HG03095 (cell line): ENCODE data around the gene COMMD6.

Experiments used
- ATAC-seq: cut with Tn5 transposase; IDR thresholded peaks from one replicate; pipeline ENCODE4 v1.9.1; 2021; ENCODE audit warnings: moderate library complexity; ENCODE audit not compliant: unreplicated experiment

Gene COMMD6

DNA sequence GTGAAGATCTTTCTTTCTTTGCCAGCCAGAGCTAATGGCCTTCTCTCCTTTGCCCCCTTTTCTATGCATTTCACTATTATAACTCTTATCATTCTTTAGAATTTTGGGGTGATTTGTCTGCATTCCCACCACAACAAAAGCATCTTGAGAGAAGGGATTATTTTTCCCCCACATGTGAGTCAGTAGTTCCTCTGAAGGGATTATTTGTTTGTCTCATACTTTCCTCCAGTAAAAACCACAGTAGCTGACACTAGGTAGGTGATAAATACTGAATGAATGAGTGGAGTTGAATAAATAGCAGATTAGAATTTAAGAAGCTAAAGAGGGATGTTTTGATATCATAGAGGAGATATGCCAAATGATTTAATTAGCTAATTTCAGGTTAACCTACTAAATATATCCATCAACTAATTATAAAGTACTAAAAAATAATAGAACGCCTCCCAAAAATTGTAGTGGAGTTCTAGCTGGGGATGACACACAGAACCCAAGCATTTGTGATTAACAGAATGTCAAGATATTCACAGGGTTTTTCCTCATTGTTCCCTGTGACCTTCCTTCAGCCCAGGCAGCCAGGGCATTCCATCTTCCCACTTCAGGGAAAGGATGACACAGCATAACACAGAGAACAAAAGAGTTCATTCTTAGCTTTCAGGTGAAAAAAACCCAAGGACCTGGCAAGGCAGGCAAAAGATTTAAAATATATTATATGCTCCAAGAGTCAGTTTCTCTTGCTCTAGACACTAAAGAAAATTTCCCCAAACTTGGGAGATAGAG lies 52.2 kb downstream of the COMMD6 start:
- ATAC-seq: no peak

DNA sequence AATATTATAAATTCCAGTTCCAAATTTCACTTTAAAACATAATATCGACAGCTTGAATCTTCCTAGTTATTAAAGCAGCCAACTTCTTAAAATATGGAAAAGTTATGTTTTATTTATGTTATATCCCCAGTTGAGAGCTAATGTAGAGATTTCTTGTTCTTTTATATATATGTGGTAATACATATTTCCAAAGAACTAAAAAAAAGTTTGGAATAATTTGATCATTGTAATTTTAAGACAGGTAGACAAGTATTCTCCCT lies 54.9 kb downstream of the COMMD6 start:
- no peak for ATAC-seq

DNA sequence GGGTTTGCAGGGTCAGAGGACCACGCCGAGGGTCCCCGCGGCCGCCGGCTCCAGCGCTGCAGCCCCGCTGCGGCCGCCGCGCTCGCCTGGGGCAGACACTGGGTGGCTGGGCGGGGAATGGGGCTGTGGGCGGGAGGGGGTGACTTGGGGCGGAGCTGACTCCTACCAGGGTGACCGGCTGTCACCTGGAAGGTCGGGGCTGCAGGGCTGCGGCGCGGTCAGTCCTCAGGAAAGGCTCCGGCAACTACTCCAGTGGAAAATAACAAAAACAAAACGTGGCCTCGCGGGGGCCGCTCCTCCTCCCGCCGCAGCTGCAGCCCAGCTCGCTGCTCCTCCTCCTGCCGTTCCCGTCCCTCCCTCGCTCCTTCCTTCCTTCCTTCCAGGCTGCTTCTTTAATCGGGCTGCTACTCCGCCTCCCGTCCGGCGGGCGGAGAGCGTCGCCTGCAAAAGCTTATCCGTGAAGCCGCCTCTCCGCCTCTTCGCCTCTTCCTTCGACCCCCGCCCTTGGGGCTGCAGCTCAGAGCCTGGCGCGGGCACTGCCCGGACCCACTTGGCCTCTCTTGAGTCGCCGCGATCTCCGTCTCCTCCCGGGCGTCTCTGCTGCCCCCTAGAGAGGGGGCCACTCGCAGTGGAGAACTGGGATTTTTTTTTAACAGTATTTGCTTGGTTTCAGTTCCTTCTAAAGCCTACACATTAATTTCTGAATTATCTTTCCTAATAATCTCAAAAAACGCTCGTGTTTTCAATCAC lies 55.4 kb downstream of the COMMD6 start, which contains the start of gene TBC1D4:
Gene TBC1D4, minus strand, starts transcription at position 100 of the 750 bp plus-strand sequence. CDS start 402 bp downstream, outside the sequence.
- peak; percentile 78 for ATAC-seq

DNA sequence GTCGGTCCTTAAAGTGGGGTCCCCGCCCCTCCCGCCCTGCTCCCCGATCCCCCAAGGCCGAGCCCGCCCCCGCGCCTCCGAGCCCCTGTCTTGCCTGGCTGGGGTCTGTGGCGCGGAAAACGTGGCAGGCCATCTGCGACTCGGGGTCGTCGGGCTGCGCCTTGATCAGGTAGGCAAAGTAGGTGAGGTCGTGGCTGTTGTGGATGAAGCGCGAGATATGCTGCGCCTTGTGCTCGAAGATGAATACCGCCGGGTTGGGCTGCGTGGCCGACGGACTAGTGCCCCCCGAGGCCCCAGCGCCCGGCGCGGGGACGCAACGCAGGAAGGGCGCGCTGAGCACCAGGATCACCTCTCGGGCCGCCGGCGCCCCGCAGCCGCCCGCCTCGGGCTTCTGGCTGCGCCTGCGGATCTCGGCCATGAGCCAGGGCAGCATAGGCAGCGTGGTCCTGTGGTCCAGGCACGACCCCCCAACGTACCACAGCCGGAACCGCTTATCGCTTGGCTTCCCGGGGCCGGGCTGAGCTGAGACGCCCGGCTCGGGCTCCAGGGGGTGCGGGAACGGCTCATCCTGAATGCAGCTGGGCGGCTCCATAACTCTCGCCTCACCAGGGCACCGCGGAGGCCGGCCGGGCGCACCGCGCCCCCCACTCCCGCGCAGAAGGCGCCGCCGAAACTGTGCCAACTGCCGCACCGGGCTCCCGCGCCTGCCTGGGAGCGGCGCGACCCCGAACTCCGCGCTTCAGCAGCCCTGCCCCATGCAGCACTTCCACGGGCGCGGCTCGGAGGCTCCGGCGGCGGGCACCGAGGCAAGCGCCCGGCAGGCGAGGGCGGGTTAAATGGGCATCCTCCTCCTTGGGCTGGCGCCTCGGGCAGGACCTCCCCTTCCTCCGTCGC lies 56.2 kb downstream of the COMMD6 start:
- ATAC-seq: peak; percentile 22

DNA sequence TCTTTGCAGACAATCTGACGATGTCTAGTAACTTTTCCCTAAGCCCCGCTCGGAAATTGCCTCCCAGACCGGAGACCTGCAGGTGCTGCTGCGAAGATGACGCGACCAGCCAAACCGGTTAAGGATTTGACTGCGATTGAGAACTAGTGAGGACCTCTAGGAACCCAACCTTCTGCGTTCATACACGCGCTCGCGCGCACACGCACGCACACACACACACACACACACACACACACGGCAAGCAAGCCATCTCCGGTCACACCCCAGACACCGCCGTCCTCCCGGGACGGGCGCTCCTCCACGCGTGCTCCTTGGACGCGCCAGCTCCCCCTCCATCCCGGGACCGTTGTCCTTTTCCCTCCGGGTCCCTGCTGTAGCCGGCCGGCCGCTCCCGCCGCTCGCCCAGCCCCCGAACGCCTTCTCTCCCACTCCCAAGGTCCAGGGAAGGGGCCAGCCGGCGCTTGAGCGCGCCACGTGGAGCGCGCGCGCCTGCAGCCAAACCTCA lies 56.9 kb downstream of the COMMD6 start:
- ATAC-seq: no peak

DNA sequence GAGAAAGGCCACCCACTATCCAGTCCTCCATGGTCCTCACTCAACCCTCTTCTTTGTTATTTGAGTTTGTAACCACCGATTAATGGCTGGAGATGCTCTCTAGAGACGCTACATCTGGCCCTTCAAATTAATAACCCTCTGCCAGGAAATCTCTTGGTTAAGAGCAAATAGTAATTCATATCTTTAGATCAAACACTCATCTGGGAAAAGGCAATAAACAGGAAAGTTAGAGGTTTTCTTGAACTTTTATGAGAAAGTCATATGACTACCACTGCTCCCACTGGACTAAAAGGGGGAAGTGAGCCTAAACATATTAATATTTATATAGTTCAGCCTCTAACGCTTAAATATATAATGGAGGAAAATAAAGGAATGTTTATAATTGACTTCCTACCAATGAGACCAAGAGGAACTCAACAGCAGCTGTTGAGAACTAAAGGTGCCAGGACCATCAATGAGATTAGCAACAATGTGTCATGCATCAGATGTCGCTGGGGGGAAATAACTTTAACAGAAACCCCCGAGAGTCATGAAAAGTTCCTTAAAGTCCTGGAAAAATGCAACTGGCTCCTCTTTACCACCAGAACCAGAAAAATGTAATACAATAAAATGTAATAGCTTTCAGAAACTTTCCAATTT lies 58.4 kb downstream of the COMMD6 start:
- no peak for ATAC-seq

DNA sequence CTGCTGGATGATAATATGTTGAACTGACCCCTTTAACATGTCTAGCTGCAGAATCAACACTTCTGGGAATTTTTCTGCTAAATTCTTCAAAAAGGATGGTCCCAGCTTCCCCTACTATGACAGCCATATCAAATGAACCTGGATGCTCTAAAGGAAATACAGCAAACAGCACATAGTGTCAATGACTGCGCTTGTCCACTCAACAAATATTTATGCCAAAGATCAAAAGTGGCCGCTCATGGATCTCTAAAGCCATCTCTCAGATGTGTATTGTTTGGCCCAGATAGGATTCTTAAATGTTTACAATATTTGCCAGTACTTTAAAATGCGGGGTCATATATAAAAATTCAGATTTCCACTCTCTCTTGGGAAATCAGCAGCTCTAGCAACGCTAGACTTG lies 59.0 kb downstream of the COMMD6 start:
- no peak for ATAC-seq
